OCI-LY1 (cell line): ENCODE measurements around the gene MC1R.

ENCODE experiments used
- H2AFZ ChIP-seq: fragments of 200-600 bp; sonication (generic), shearing (Covaris generic); 2 replicates; pipeline ENCODE4 v1.6.0; 2014; ENCODE audit warnings: antibody characterized with exemption, mild to moderate bottlenecking, low read length
- H3F3A ChIP-seq: fragments of 200-600 bp; sonication (generic), shearing (Covaris generic); 2 replicates; pipeline ENCODE4 v1.6.0; 2014; ENCODE audit warnings: mild to moderate bottlenecking, antibody characterized with exemption, low read length, moderate library complexity; ENCODE audit not compliant: insufficient read depth
- H3K27ac ChIP-seq: fragments of 200-600 bp; sonication (generic); 2 replicates; pipeline ENCODE4 v1.5.1; 2014; ENCODE audit warnings: low read length, mixed run types, mild to moderate bottlenecking, low read depth; ENCODE audit not compliant: poor library complexity, severe bottlenecking
- H3K27me3 ChIP-seq: fragments of 200-600 bp; sonication (generic); 2 replicates; pipeline ENCODE4 v1.6.0; 2014; ENCODE audit warnings: antibody characterized with exemption, mild to moderate bottlenecking, low read length, moderate library complexity; ENCODE audit not compliant: insufficient read depth
- H3K36me3 ChIP-seq: fragments of 200-600 bp; sonication (generic); 2 replicates; pipeline ENCODE4 v1.6.1; 2014; ENCODE audit warnings: mild to moderate bottlenecking, antibody characterized with exemption, low read length, moderate library complexity, mixed read lengths; ENCODE audit not compliant: insufficient read depth
- H3K4me1 ChIP-seq: fragments of 200-600 bp; sonication (generic); 2 replicates; pipeline ENCODE4 v1.5.1; 2014; ENCODE audit warnings: mild to moderate bottlenecking, low read length, moderate library complexity; ENCODE audit not compliant: insufficient read depth, severe bottlenecking
- H3K4me2 ChIP-seq: fragments of 200-600 bp; sonication (generic), shearing (Covaris generic); 2 replicates; pipeline ENCODE4 v1.6.1; 2014; ENCODE audit warnings: low read length
- H3K4me3 ChIP-seq: fragments of 200-600 bp; sonication (generic); 2 replicates; pipeline ENCODE4 v1.5.1; 2014; ENCODE audit warnings: low read length, low read depth, mild to moderate bottlenecking, mixed read lengths; ENCODE audit not compliant: poor library complexity, severe bottlenecking
- H3K79me2 ChIP-seq: fragments of 200-600 bp; shearing (Covaris generic); 2 replicates; pipeline ENCODE4 v1.6.1; 2016; ENCODE audit warnings: mixed run types, low read length, mixed read lengths; ENCODE audit not compliant: insufficient read depth
- H3K9ac ChIP-seq: fragments of 200-600 bp; sonication (generic), shearing (Covaris generic); 2 replicates; pipeline ENCODE4 v1.6.1; 2014; ENCODE audit warnings: mild to moderate bottlenecking, low read length, mixed read lengths
- H3K9me2 ChIP-seq: fragments of 200-600 bp; sonication (generic), shearing (Covaris generic); 2 replicates; pipeline ENCODE4 v1.6.1; 2014; ENCODE audit warnings: low read depth, mild to moderate bottlenecking, low read length, mixed read lengths
- H3K9me3 ChIP-seq: fragments of 200-600 bp; shearing (Covaris generic); 2 replicates; pipeline ENCODE4 v1.6.1; 2014; ENCODE audit warnings: low read length, mixed read lengths
- H4K20me1 ChIP-seq: fragments of 200-600 bp; sonication (generic), shearing (Covaris generic); 2 replicates; pipeline ENCODE4 v1.6.0; 2016; ENCODE audit warnings: mild to moderate bottlenecking, low read length; ENCODE audit not compliant: insufficient read depth
- CTCF ChIP-seq: fragments of 200-600 bp; sonication (generic), shearing (Covaris generic); IDR thresholded peaks from 2 replicates; pipeline ENCODE4 v1.5.1; 2017; ENCODE audit warnings: mild to moderate bottlenecking, antibody characterized with exemption, low read length, moderate library complexity, mixed read lengths
- EZH2 ChIP-seq: fragments of 200-600 bp; sonication (generic), shearing (Covaris generic); IDR thresholded peaks from 2 replicates; pipeline ENCODE4 v1.8.0; 2017; ENCODE audit warnings: borderline replicate concordance, mixed run types, mild to moderate bottlenecking, antibody characterized with exemption, low read length, moderate library complexity, mixed read lengths

Gene MC1R

DNA sequence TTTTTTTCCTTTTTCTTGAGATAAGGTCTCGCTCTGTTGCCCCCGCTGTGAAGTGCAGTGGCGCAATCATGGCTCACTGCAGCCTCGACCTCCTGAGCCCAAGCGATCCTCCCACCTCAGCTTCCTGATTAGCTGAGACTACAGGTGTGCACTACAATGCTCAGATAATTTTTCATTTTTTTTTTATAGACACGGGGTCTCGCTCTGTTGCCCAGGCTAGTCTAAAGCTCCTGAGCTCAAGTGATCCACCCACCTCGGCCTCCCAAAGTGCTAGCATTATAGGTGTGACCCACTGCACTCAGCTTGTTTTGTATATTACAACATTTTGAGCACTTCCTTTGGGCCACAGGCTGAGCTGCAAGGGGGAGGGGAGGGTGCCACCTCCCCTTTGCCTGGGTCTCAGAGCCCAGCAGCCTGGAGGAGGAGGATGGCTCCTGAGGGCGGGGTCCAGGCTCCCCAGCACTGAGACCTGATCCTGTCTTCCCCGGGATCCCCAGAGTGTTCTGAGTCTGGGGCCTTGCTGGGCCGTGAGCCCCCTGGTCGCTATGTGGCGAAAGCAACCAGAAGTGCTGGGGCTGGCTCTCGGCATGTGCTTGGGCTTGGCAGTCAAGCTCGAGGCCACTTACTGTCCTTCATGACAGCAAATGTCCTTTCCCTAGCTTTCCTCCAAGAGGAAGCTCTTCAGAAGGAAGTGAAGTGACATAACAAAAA is 38.0 kb downstream of the MC1R start:
- H4K20me1 ChIP-seq = no peaks in the 10 kb centered on the region

GRCh38 chr16:89957216-89957785 is 38.6 kb downstream of the MC1R start:
- H3K36me3 ChIP-seq = peaks cover 67% of the 10 kb centered on the region
- no peaks in the 10 kb centered on the region for H3F3A ChIP-seq
- peak overlapping the region; percentile 14; the same call in 1 of the 2 replicates for H3K4me2 ChIP-seq
- peaks cover 49% of the 10 kb centered on the region for H3K4me1 ChIP-seq
- no peak overlapping the region for H3K4me3 ChIP-seq
- no peaks in the 10 kb centered on the region for H4K20me1 ChIP-seq
- no peak overlapping the region for H2AFZ ChIP-seq
- no peaks in the 10 kb centered on the region for H3K9me2 ChIP-seq
- H3K79me2 ChIP-seq = no peaks in the 10 kb centered on the region
- peak overlapping the region; percentile 87 for H3K27ac ChIP-seq
- H3K9ac ChIP-seq = peak overlapping the region; percentile 30; the same call in 1 of the 2 replicates
- H3K27me3 ChIP-seq = no peaks in the 10 kb centered on the region
- no peak for TF ChIP-seq EZH2
- TF ChIP-seq CTCF = no peak
- no peaks in the 10 kb centered on the region for H3K9me3 ChIP-seq

More for the DNA sequence above, 38.0 kb downstream of the MC1R start:
- Histone ChIP-seq H3K9me2 (no peaks in the 10 kb centered on the region), H3K79me2 (no peaks in the 10 kb centered on the region), H3K9ac (peak overlapping the region; percentile 30; the same call in 1 of the 2 replicates), H3K27me3 (no peaks in the 10 kb centered on the region), H3K9me3 (no peaks in the 10 kb centered on the region), H3F3A (no peaks in the 10 kb centered on the region), H3K4me1 (peaks cover 55% of the 10 kb centered on the region), H3K4me3 (no peak overlapping the region), H2AFZ (no peak overlapping the region), H3K36me3 (peaks cover 69% of the 10 kb centered on the region), H3K4me2 (peak overlapping the region; percentile 14; the same call in 1 of the 2 replicates), H3K27ac (peak overlapping the region; percentile 87)
- TF ChIP-seq EZH2 (no peak), CTCF (no peak)

- H3K27ac ChIP-seq = no peak overlapping the region
- H3K36me3 ChIP-seq = peaks cover 68% of the 10 kb centered on the region
- H2AFZ ChIP-seq = no peak overlapping the region
- H3K79me2 ChIP-seq = no peaks in the 10 kb centered on the region
- TF ChIP-seq EZH2 (no peak), CTCF (no peak)
- H3K4me1 ChIP-seq = peaks cover 42% of the 10 kb centered on the region
- H3K9me3 ChIP-seq = no peaks in the 10 kb centered on the region
- H3K9ac ChIP-seq = no peak overlapping the region
- H4K20me1 ChIP-seq = no peaks in the 10 kb centered on the region
- no peaks in the 10 kb centered on the region for H3K27me3 ChIP-seq
- H3K9me2 ChIP-seq = no peaks in the 10 kb centered on the region
- no peak overlapping the region for H3K4me3 ChIP-seq
- H3F3A ChIP-seq = no peaks in the 10 kb centered on the region
- H3K4me2 ChIP-seq = no peak overlapping the region
Measured at GRCh38 chr16:89958068-89958467, 39.4 kb downstream of the MC1R start.
